Neural progenitor cell (in vitro differentiated cells): ENCODE data around the gene ERI2. TPM values are rescaled to one million over a fixed set of nuclear protein-coding genes. Genes with fewer than 3 reads are reported as not detected.

Experiments used
- DNase-seq: peaks from one replicate; pipeline ENCODE4 v3.0.0-alpha.2; 2016; ENCODE audit warnings: low spot score
- H2AFZ ChIP-seq: fragments of 200-600 bp; sonication (generic); replicated peaks from 2 replicates; pipeline ENCODE4 v1.6.1; 2016; ENCODE audit warnings: antibody characterized with exemption
- H3F3A ChIP-seq: fragments of 200-600 bp; sonication (generic); 2 replicates; pipeline ENCODE4 v1.6.1; 2016; ENCODE audit warnings: antibody characterized with exemption, low read depth
- H3K27ac ChIP-seq: fragments of 200-600 bp; sonication (generic); 2 replicates; pipeline ENCODE4 v1.5.1; 2016; ENCODE audit warnings: mild to moderate bottlenecking
- H3K27me3 ChIP-seq: fragments of 200-600 bp; sonication (generic); 2 replicates; pipeline ENCODE4 v1.6.1; 2016; ENCODE audit warnings: mild to moderate bottlenecking, moderate library complexity
- H3K36me3 ChIP-seq: fragments of 200-600 bp; sonication (generic); 2 replicates; pipeline ENCODE4 v1.5.1; 2016
- H3K4me1 ChIP-seq: fragments of 200-600 bp; sonication (generic); 2 replicates; pipeline ENCODE4 v1.6.1; 2016; ENCODE audit warnings: mixed run types
- H3K4me2 ChIP-seq: fragments of 200-600 bp; sonication (generic); 2 replicates; pipeline ENCODE4 v1.6.1; 2016
- H3K4me3 ChIP-seq: fragments of 200-600 bp; sonication (generic); 2 replicates; pipeline ENCODE4 v1.5.1; 2016
- H3K79me2 ChIP-seq: fragments of 200-600 bp; sonication (generic); 2 replicates; pipeline ENCODE4 v1.6.1; 2016; ENCODE audit warnings: low read depth
- H3K9ac ChIP-seq: fragments of 200-600 bp; sonication (generic); 2 replicates; pipeline ENCODE4 v1.6.1; 2016
- H3K9me3 ChIP-seq: fragments of 200-600 bp; sonication (generic); 2 replicates; pipeline ENCODE4 v1.5.1; 2016; ENCODE audit warnings: low read depth
- H4K20me1 ChIP-seq: fragments of 200-600 bp; sonication (generic); 2 replicates; pipeline ENCODE4 v1.6.1; 2016; ENCODE audit warnings: low read depth
- H3K27ac Mint-ChIP-seq: 3 replicates; pipeline ENCODE4 v1.8.0; 2021; ENCODE audit warnings: mixed read lengths
- H3K27me3 Mint-ChIP-seq: 2 replicates; pipeline ENCODE4 v1.8.0; 2022; ENCODE audit warnings: low read depth, mild to moderate bottlenecking, inconsistent platforms, moderate library complexity, mixed read lengths; ENCODE audit not compliant: insufficient read depth
- H3K36me3 Mint-ChIP-seq: 3 replicates; pipeline ENCODE4 v1.8.0; 2021; ENCODE audit warnings: mixed read lengths
- H3K4me1 Mint-ChIP-seq: 3 replicates; pipeline ENCODE4 v1.8.0; 2021; ENCODE audit warnings: mixed read lengths
- H3K4me3 Mint-ChIP-seq: 3 replicates; pipeline ENCODE4 v1.8.0; 2021; ENCODE audit warnings: mild to moderate bottlenecking, moderate library complexity, mixed read lengths
- H3K9me3 Mint-ChIP-seq: 3 replicates; pipeline ENCODE4 v1.8.0; 2020; ENCODE audit warnings: mixed read lengths
- EZH2 ChIP-seq: fragments of 200-600 bp; sonication (generic); IDR thresholded peaks from 2 replicates; pipeline ENCODE4 v1.6.1; 2017; ENCODE audit warnings: antibody characterized with exemption, mild to moderate bottlenecking, moderate library complexity
- EZH2phosphoT487 ChIP-seq: fragments of 200-600 bp; sonication (generic); IDR thresholded peaks from 2 replicates; pipeline ENCODE4 v1.6.1; 2017; ENCODE audit warnings: antibody characterized with exemption
- total RNA-seq: library from RNA; depleted of rRNA; stranded (reverse); fragments of >200 nt; gene quantifications from 2 replicates; pipeline ENCODE4 v1.2.3, GENCODE V29; 2015; ENCODE audit warnings: low replicate concordance
- TF ChIP-seq, protein P1 (sequence below): fragments of 200-600 bp; sonication (generic); IDR thresholded peaks from 2 replicates; pipeline ENCODE4 v1.5.1; 2017; ENCODE audit warnings: antibody characterized with exemption, mild to moderate bottlenecking

The ERI2 gene
- total RNA-seq, 1 donor from 2014 or later = 56.4 TPM

- Mint-ChIP-seq H3K4me1 (peaks cover 4% of the 10 kb centered on the region), H3K4me3 (no peak overlapping the region), H3K27ac (no peak overlapping the region), H3K9me3 (no peaks in the 10 kb centered on the region), H3K27me3 (no peaks in the 10 kb centered on the region), H3K36me3 (peaks cover 6% of the 10 kb centered on the region)
- Histone ChIP-seq H2AFZ (no peak overlapping the region), H3K4me3 (no peak overlapping the region), H3K79me2 (no peaks in the 10 kb centered on the region), H3K4me2 (no peak overlapping the region), H3K27me3 (no peaks in the 10 kb centered on the region), H3K9me3 (no peaks in the 10 kb centered on the region), H3K9ac (no peak overlapping the region), H3K4me1 (peaks cover 4% of the 10 kb centered on the region), H3K27ac (no peak overlapping the region), H3F3A (no peaks in the 10 kb centered on the region), H3K36me3 (peaks cover 13% of the 10 kb centered on the region), H4K20me1 (no peaks in the 10 kb centered on the region)
- TF ChIP-seq, protein P1, sequence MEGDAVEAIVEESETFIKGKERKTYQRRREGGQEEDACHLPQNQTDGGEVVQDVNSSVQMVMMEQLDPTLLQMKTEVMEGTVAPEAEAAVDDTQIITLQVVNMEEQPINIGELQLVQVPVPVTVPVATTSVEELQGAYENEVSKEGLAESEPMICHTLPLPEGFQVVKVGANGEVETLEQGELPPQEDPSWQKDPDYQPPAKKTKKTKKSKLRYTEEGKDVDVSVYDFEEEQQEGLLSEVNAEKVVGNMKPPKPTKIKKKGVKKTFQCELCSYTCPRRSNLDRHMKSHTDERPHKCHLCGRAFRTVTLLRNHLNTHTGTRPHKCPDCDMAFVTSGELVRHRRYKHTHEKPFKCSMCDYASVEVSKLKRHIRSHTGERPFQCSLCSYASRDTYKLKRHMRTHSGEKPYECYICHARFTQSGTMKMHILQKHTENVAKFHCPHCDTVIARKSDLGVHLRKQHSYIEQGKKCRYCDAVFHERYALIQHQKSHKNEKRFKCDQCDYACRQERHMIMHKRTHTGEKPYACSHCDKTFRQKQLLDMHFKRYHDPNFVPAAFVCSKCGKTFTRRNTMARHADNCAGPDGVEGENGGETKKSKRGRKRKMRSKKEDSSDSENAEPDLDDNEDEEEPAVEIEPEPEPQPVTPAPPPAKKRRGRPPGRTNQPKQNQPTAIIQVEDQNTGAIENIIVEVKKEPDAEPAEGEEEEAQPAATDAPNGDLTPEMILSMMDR = peak; percentile 62
- no peak for TF ChIP-seq EZH2
- no peak for TF ChIP-seq EZH2phosphoT487
- DNase-seq = peak; percentile 32
Observed at GRCh38 chr16:20799599-20799998, 6.7 kb downstream of the ERI2 start.

- no peak for DNase-seq
- H3K27ac ChIP-seq = no peak overlapping the region
- no peaks in the 10 kb centered on the region for H4K20me1 ChIP-seq
- H3K9me3 Mint-ChIP-seq = no peaks in the 10 kb centered on the region
- no peak overlapping the region for H3K4me2 ChIP-seq
- H3K27me3 ChIP-seq = no peaks in the 10 kb centered on the region
- TF ChIP-seq, protein P1 = no peak
- TF ChIP-seq EZH2 = no peak
- TF ChIP-seq EZH2phosphoT487 = no peak
- no peaks in the 10 kb centered on the region for H3K27me3 Mint-ChIP-seq
- no peak overlapping the region for H3K4me3 Mint-ChIP-seq
- no peaks in the 10 kb centered on the region for H3K79me2 ChIP-seq
- peaks cover 4% of the 10 kb centered on the region for H3K4me1 ChIP-seq
- peaks cover 4% of the 10 kb centered on the region for H3K4me1 Mint-ChIP-seq
- H3K36me3 Mint-ChIP-seq = peaks cover 6% of the 10 kb centered on the region
- no peak overlapping the region for H3K27ac Mint-ChIP-seq
- H3K4me3 ChIP-seq = no peak overlapping the region
- H3K36me3 ChIP-seq = peaks cover 13% of the 10 kb centered on the region
- H3K9ac ChIP-seq = no peak overlapping the region
- no peaks in the 10 kb centered on the region for H3K9me3 ChIP-seq
- H3F3A ChIP-seq = no peaks in the 10 kb centered on the region
- H2AFZ ChIP-seq = no peak overlapping the region
Observed at GRCh38 chr16:20798364-20798763, 7.9 kb downstream of the ERI2 start.

GRCh38 chr16:20791923-20792612, 14.2 kb downstream of the ERI2 start:
- Mint-ChIP-seq H3K4me1 (peaks cover 14% of the 10 kb centered on the region), H3K9me3 (no peaks in the 10 kb centered on the region), H3K27ac (no peak overlapping the region), H3K27me3 (no peaks in the 10 kb centered on the region), H3K4me3 (no peak overlapping the region), H3K36me3 (no peaks in the 10 kb centered on the region)
- H3K4me3 ChIP-seq = no peak overlapping the region
- H3F3A ChIP-seq = peaks cover 13% of the 10 kb centered on the region
- no peaks in the 10 kb centered on the region for H3K79me2 ChIP-seq
- DNase-seq = no peak
- H4K20me1 ChIP-seq = no peaks in the 10 kb centered on the region
- H3K27me3 ChIP-seq = no peaks in the 10 kb centered on the region
- H3K4me2 ChIP-seq = no peak overlapping the region
- no peak overlapping the region for H3K9ac ChIP-seq
- no peak overlapping the region for H2AFZ ChIP-seq
- peaks cover 18% of the 10 kb centered on the region for H3K4me1 ChIP-seq
- peaks cover 8% of the 10 kb centered on the region for H3K36me3 ChIP-seq
- no peak for TF ChIP-seq EZH2phosphoT487
- H3K9me3 ChIP-seq = no peaks in the 10 kb centered on the region
- H3K27ac ChIP-seq = no peak overlapping the region

DNA sequence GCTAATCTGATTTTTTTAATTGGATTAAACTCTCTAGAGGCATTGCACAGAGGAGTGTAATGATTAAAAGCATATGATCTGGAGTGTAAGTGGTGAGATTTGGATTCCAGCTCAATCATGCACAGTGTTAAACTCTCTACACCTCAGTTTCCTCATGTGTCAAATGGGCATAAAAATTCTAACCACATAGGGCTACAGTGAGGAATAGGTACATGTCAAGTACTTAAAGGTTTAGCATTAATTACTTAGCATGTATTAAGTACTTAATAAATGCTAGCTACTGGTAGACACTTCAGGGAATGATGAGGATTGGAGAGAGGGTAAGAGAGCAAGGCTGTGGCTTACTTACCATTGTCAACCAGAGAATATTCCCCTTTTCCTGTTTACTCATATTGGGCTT, 17.1 kb downstream of the ERI2 start:
- Histone ChIP-seq H3K4me3 (no peak overlapping the region), H3K4me1 (peaks cover 14% of the 10 kb centered on the region), H3F3A (peaks cover 13% of the 10 kb centered on the region), H2AFZ (no peak overlapping the region), H3K9ac (no peak overlapping the region), H3K4me2 (no peak overlapping the region), H3K9me3 (no peaks in the 10 kb centered on the region), H3K27ac (no peak overlapping the region), H3K27me3 (no peaks in the 10 kb centered on the region), H3K36me3 (no peaks in the 10 kb centered on the region), H4K20me1 (no peaks in the 10 kb centered on the region), H3K79me2 (no peaks in the 10 kb centered on the region)
- Mint-ChIP-seq H3K4me1 (peaks cover 10% of the 10 kb centered on the region), H3K36me3 (no peaks in the 10 kb centered on the region), H3K9me3 (no peaks in the 10 kb centered on the region), H3K27ac (no peak overlapping the region), H3K4me3 (no peak overlapping the region), H3K27me3 (no peaks in the 10 kb centered on the region)
- no peak for TF ChIP-seq EZH2phosphoT487
- TF ChIP-seq, protein P1 = no peak
- TF ChIP-seq EZH2 = no peak
- no peak for DNase-seq
